ENCODE results near the gene RING1.

Gene RING1

GRCh38 chr6:33208091-33208967 is at the start of gene RING1:
RING1 (plus strand) TSS chr6:33208500; CDS start chr6:33208823, 323 bp downstream.
- TF ChIP-seq GATA2 (IDR thresholded peaks at IDR 0.05; ENCODE audit: low read depth, low read length) (no peak), GATA3 (IDR thresholded peaks at IDR 0.05; ENCODE audit: low read depth, low read length) (no peak)

GRCh38 chr6:33160096-33160495 is 48.2 kb upstream of the RING1 start:
- TF ChIP-seq GATA3 (IDR thresholded peaks at IDR 0.05; ENCODE audit: low read depth, low read length) (no peak), GATA2 (IDR thresholded peaks at IDR 0.05; ENCODE audit: low read depth, low read length) (no peak)

- TF ChIP-seq GATA3 (IDR thresholded peaks at IDR 0.05; ENCODE audit: low read depth, low read length) = no peak
- TF ChIP-seq GATA2 (IDR thresholded peaks at IDR 0.05; ENCODE audit: low read depth, low read length) = no peak
Observed at GRCh38 chr6:33160728-33161344, 47.5 kb upstream of the RING1 start.

- no peak for TF ChIP-seq GATA3 (IDR thresholded peaks at IDR 0.05; ENCODE audit: low read depth, low read length)
- TF ChIP-seq GATA2 (IDR thresholded peaks at IDR 0.05; ENCODE audit: low read depth, low read length) = no peak
Observed at GRCh38 chr6:33161354-33162331, 46.7 kb upstream of the RING1 start.

GRCh38 chr6:33163540-33163939 is 44.8 kb upstream of the RING1 start:
- TF ChIP-seq GATA2 (IDR thresholded peaks at IDR 0.05; ENCODE audit: low read depth, low read length) = no peak
- TF ChIP-seq GATA3 (IDR thresholded peaks at IDR 0.05; ENCODE audit: low read depth, low read length) = no peak

- no peak for TF ChIP-seq GATA3 (IDR thresholded peaks at IDR 0.05; ENCODE audit: low read depth, low read length)
- no peak for TF ChIP-seq GATA2 (IDR thresholded peaks at IDR 0.05; ENCODE audit: low read depth, low read length)
Observed at GRCh38 chr6:33164176-33164575, 44.1 kb upstream of the RING1 start.

- TF ChIP-seq GATA3 (IDR thresholded peaks at IDR 0.05; ENCODE audit: low read depth, low read length) = no peak
- TF ChIP-seq GATA2 (IDR thresholded peaks at IDR 0.05; ENCODE audit: low read depth, low read length) = no peak
Observed at GRCh38 chr6:33164665-33165373, 43.5 kb upstream of the RING1 start.

- TF ChIP-seq GATA3 (IDR thresholded peaks at IDR 0.05; ENCODE audit: low read depth, low read length) = no peak
Observed at GRCh38 chr6:33165581-33166258, 42.6 kb upstream of the RING1 start.

GRCh38 chr6:33166363-33166762 is 41.9 kb upstream of the RING1 start:
- TF ChIP-seq GATA2 (IDR thresholded peaks at IDR 0.05; ENCODE audit: low read depth, low read length) (no peak), GATA3 (IDR thresholded peaks at IDR 0.05; ENCODE audit: low read depth, low read length) (no peak)

- TF ChIP-seq GATA2 (IDR thresholded peaks at IDR 0.05; ENCODE audit: low read depth, low read length) = no peak
- TF ChIP-seq GATA3 (IDR thresholded peaks at IDR 0.05; ENCODE audit: low read depth, low read length) = no peak
Observed at GRCh38 chr6:33166811-33167210, 41.5 kb upstream of the RING1 start.

- no peak for TF ChIP-seq GATA3 (IDR thresholded peaks at IDR 0.05; ENCODE audit: low read depth, low read length)
- TF ChIP-seq GATA2 (IDR thresholded peaks at IDR 0.05; ENCODE audit: low read depth, low read length) = no peak
Observed at GRCh38 chr6:33167374-33168283, 40.7 kb upstream of the RING1 start.

GRCh38 chr6:33168284-33168601 is 40.1 kb upstream of the RING1 start:
- TF ChIP-seq GATA3 (IDR thresholded peaks at IDR 0.05; ENCODE audit: low read depth, low read length) (no peak), GATA2 (IDR thresholded peaks at IDR 0.05; ENCODE audit: low read depth, low read length) (no peak)

Measured in SH-SY5Y (cell line).